DOHH2 (cell line): ENCODE measurements around the gene ARRB2.

Source experiments
- CTCF ChIP-seq: fragments of 200-600 bp; sonication (generic); IDR thresholded peaks from one replicate; pipeline ENCODE4 v1.5.1; 2014; ENCODE audit warnings: antibody characterized with exemption, mild to moderate bottlenecking, low read depth, low read length; ENCODE audit not compliant: poor library complexity, severe bottlenecking
- EZH2phosphoT487 ChIP-seq: fragments of 200-600 bp; sonication (generic); IDR thresholded peaks from 2 replicates; pipeline ENCODE4 v1.6.1; 2017; ENCODE audit warnings: borderline replicate concordance, mild to moderate bottlenecking, antibody characterized with exemption, low read length, moderate library complexity, mixed read lengths

GRCh38 chr17:4696437-4696805, 14.0 kb upstream of the ARRB2 start:
- TF ChIP-seq CTCF (no peak), EZH2phosphoT487 (no peak)
